Gastrocnemius medialis (tissue), 4 donors: Measurements from ENCODE around the gene WDR70.

ENCODE experiments used
- CTCF ChIP-seq, 5 experiments: fragments of 450-650 bp in 3 of 5; fragments of 200-600 bp in 2 of 5; sonication (generic) in 2 of 5; IDR thresholded peaks in 4 of 5; conservative IDR thresholded peaks in 1 of 5; 1 replicate in 4 of 5; 2 replicates in 1 of 5; pipeline ENCODE4 v1.5.1; 2016 to 2019; ENCODE audit warnings: antibody characterized with exemption in 5 of 5, mild to moderate bottlenecking in 3 of 5, moderate library complexity in 3 of 5
- POLR2A ChIP-seq, 2 donors: fragments of 450-650 bp; IDR thresholded peaks; one replicate each; pipeline ENCODE4 v1.6.1; 2017; ENCODE audit warnings: antibody characterized with exemption in 2 of 2, mild to moderate bottlenecking in 2 of 2, moderate library complexity in 2 of 2

GRCh38 chr5:37722236-37723161 lies 343.4 kb downstream of the WDR70 start:
- no peak for TF ChIP-seq CTCF (IDR thresholded peaks at IDR 0.05 in 4 of 5, conservative IDR thresholded peaks at IDR 0.05 in 1 of 5)
- TF ChIP-seq POLR2A (IDR thresholded peaks at IDR 0.05) = no peak
